SU-DHL-6 (cell line): ENCODE measurements around the gene WFIKKN1.

ENCODE experiments used
- H2AFZ ChIP-seq: fragments of 200-600 bp; sonication (generic); 2 replicates; pipeline ENCODE4 v1.6.1; 2014; ENCODE audit warnings: low read depth, mild to moderate bottlenecking, moderate library complexity, mixed read lengths, antibody characterized with exemption, low read length; ENCODE audit not compliant: severe bottlenecking
- H3F3A ChIP-seq: fragments of 200-600 bp; shearing (Covaris generic); 2 replicates; pipeline ENCODE4 v1.6.0; 2016; ENCODE audit warnings: antibody characterized with exemption, mild to moderate bottlenecking; ENCODE audit not compliant: insufficient read depth
- H3K27ac ChIP-seq: fragments of 200-600 bp; sonication (generic); 2 replicates; pipeline ENCODE4 v1.5.1; 2016; ENCODE audit warnings: low read depth, mild to moderate bottlenecking, low read length, moderate library complexity, mixed read lengths
- H3K27me3 ChIP-seq: fragments of 200-600 bp; sonication (generic), shearing (Covaris generic); 2 replicates; pipeline ENCODE4 v1.6.0; 2014; ENCODE audit warnings: mild to moderate bottlenecking, low read length
- H3K36me3 ChIP-seq: fragments of 200-600 bp; sonication (generic); 2 replicates; pipeline ENCODE4 v1.6.1; 2014; ENCODE audit warnings: mild to moderate bottlenecking, low read length, mixed read lengths
- H3K4me2 ChIP-seq: fragments of 300-600, 200-600 bp; shearing (Covaris generic), sonication (generic); 2 replicates; pipeline ENCODE4 v1.6.0; 2014; ENCODE audit warnings: low read length, low read depth, mild to moderate bottlenecking; ENCODE audit not compliant: poor library complexity, severe bottlenecking
- H3K4me3 ChIP-seq: fragments of 200-600 bp; sonication (generic); 2 replicates; pipeline ENCODE4 v1.5.1; 2014; ENCODE audit warnings: antibody characterized with exemption, low read length, mild to moderate bottlenecking, mixed read lengths; ENCODE audit not compliant: insufficient read depth, poor library complexity, severe bottlenecking
- H3K79me2 ChIP-seq: fragments of 200-600 bp; sonication (generic); 2 replicates; pipeline ENCODE4 v1.6.1; 2014; ENCODE audit warnings: mild to moderate bottlenecking, low read length, moderate library complexity; ENCODE audit not compliant: insufficient read depth
- H3K9ac ChIP-seq: fragments of 200-600 bp; sonication (generic); 2 replicates; pipeline ENCODE4 v1.7.0; 2014; ENCODE audit warnings: mild to moderate bottlenecking, low read length
- H3K9me2 ChIP-seq: fragments of 200-600 bp; sonication (generic); replicated peaks from 2 replicates; pipeline ENCODE4 v1.6.1; 2014; ENCODE audit warnings: low read length; ENCODE audit not compliant: insufficient read depth
- H3K9me3 ChIP-seq: fragments of 200-600 bp; sonication (generic); 2 replicates; pipeline ENCODE4 v1.6.1; 2014; ENCODE audit warnings: low read length, mixed read lengths; ENCODE audit not compliant: insufficient read depth
- H4K20me1 ChIP-seq: fragments of 200-600 bp; sonication (generic); 2 replicates; pipeline ENCODE4 v1.6.1; 2014; ENCODE audit warnings: low read depth, mild to moderate bottlenecking, antibody characterized with exemption, low read length, moderate library complexity, mixed read lengths
- EZH2phosphoT487 ChIP-seq: fragments of 200-600 bp; sonication (generic), shearing (Covaris generic); conservative IDR thresholded peaks from 2 replicates; pipeline ENCODE4 v1.6.1; 2018; ENCODE audit warnings: mild to moderate bottlenecking, antibody characterized with exemption, low read length, moderate library complexity, mixed read lengths
- TF ChIP-seq, protein P1 (sequence below): fragments of 200-600 bp; sonication (generic); IDR thresholded peaks from one replicate; pipeline ENCODE4 v1.5.1; 2017; ENCODE audit warnings: antibody characterized with exemption, mild to moderate bottlenecking, low read length, moderate library complexity; ENCODE audit not compliant: insufficient read depth, poor library complexity, severe bottlenecking

Gene WFIKKN1

DNA sequence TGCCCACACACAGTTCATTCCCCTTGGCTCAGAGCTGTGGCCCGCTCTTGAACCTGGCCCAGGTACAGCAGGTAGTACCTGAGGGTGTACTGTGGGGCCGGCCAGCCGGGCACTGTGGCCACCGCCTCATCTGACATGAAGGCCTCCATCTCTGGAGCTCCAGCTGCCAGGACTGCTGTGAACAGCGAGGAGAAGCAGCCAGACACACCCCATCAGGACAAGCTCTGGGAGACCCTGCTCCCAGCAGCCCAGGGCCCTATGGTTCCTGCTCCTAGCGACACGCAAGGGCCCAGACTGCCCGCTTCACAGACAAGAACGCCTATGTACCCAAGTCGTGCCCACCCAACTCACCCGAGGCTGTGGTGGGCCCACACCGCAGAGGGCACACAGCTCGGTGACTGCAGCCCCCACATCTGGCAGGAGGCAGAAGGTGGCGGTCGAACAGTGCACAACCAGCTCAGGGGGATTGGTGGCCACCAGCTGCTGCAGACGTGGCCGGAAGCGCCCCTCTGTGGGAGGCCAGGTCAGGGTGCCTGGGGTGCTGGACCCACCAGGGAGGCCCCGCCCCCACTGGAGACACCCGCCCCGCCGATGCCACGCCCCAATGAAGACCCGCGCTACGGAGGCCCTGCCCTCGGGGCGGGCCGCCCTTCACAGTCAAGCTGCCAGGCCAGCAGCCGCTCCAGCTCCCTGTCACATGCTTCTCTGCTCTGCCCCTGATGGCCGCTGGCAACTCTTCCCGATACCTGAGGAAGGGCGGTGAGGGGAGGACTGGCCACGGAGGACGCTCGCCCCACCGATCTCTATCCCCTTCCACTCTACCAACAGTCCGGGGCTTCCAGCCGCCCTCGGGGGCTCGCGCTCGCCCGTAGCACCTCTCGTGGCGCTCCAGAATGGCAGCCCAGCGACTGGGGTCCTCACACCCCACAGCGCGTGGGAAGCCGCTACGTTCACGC lies 48.4 kb downstream of the WFIKKN1 start:
- no peaks in the 10 kb centered on the region for H3K9me2 ChIP-seq
- peak overlapping the region; percentile 63 for H3K4me2 ChIP-seq
- H3K4me3 ChIP-seq, result peak overlapping the region; percentile 32
- H3K9ac ChIP-seq, result peak overlapping the region; percentile 49
- H3F3A ChIP-seq, result peaks cover 9% of the 10 kb centered on the region; the same call in 1 of the 2 replicates
- peak overlapping the region; percentile 69 for H3K27ac ChIP-seq
- peak overlapping the region; percentile 90 for H2AFZ ChIP-seq
- TF ChIP-seq EZH2phosphoT487, result no peak
- TF ChIP-seq, protein P1, sequence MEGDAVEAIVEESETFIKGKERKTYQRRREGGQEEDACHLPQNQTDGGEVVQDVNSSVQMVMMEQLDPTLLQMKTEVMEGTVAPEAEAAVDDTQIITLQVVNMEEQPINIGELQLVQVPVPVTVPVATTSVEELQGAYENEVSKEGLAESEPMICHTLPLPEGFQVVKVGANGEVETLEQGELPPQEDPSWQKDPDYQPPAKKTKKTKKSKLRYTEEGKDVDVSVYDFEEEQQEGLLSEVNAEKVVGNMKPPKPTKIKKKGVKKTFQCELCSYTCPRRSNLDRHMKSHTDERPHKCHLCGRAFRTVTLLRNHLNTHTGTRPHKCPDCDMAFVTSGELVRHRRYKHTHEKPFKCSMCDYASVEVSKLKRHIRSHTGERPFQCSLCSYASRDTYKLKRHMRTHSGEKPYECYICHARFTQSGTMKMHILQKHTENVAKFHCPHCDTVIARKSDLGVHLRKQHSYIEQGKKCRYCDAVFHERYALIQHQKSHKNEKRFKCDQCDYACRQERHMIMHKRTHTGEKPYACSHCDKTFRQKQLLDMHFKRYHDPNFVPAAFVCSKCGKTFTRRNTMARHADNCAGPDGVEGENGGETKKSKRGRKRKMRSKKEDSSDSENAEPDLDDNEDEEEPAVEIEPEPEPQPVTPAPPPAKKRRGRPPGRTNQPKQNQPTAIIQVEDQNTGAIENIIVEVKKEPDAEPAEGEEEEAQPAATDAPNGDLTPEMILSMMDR, result no peak
- H3K36me3 ChIP-seq, result no peaks in the 10 kb centered on the region
- H3K27me3 ChIP-seq, result no peaks in the 10 kb centered on the region
- H3K9me3 ChIP-seq, result no peaks in the 10 kb centered on the region
- peaks cover 23% of the 10 kb centered on the region; the same call in 1 of the 2 replicates for H3K79me2 ChIP-seq
- no peaks in the 10 kb centered on the region for H4K20me1 ChIP-seq

DNA sequence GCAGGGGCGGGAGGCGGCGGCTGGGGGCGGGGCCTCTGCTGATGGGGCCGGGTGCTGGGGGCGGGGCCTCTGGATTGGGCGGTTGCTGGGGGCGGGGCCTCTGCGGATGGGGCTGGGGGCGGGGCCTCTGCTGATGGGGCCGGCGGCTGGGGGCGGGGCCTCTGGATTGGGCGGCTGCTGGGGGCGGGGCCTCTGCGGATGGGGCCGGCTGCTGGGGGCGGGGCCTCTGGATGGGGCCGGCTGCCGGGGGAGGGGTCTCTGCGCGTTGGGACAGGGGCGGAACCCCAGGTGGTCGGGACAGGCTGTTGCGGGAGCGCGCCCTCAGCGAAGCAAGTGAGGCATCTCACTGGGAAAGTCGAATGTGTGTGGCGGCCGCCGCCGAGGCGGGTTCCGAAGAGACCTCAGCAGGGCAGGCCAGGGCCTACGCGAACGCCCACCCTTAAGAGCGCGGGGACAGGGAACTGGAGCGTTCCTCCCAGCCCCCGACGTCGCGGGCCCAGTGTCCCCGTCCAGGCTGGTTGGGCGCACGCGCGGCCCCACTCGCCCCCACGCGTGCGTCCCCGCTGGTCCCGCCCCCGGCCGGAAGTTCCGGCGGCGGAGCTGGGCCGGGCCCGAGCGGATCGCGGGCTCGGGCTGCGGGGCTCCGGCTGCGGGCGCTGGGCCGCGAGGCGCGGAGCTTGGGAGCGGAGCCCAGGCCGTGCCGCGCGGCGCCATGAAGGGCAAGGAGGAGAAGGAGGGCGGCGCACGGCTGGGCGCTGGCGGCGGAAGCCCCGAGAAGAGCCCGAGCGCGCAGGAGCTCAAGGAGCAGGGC lies 49.2 kb downstream of the WFIKKN1 start, which contains the start of gene STUB1:
STUB1 (plus strand) TSS at position 597 of the 811 bp plus-strand sequence; CDS start at position 713, 116 bp downstream.
- Histone ChIP-seq H3F3A (peaks cover 9% of the 10 kb centered on the region; the same call in 1 of the 2 replicates), H3K9me3 (no peaks in the 10 kb centered on the region), H3K4me2 (peak within 1 kb of the TSS; percentile 63), H4K20me1 (no peaks in the 10 kb centered on the region), H3K9me2 (no peaks in the 10 kb centered on the region), H3K4me3 (peak within 1 kb of the TSS; percentile 62), H3K36me3 (no peaks in the 10 kb centered on the region), H3K9ac (peak within 1 kb of the TSS; percentile 75), H3K79me2 (peaks cover 23% of the 10 kb centered on the region; the same call in 1 of the 2 replicates), H2AFZ (peak within 1 kb of the TSS; percentile 90), H3K27ac (peak within 1 kb of the TSS; percentile 69), H3K27me3 (no peaks in the 10 kb centered on the region)
- TF ChIP-seq, protein P1, result no peak
- no peak for TF ChIP-seq EZH2phosphoT487

DNA sequence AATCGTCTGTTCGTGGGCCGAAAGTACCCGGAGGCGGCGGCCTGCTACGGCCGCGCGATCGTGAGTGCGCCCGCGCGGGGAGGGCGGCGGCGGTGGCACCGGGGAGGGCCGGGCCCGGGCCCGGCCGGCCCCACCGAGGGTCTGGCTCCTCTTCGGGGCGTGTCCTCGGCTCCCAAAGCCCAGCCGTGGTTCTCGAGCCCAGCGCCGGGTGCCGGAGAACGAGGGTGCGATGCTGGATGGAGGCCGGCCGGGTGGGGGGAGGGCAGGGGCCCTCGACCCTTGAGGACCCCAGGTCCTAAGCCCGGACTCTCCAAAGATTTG lies 49.8 kb downstream of the WFIKKN1 start:
- H3F3A ChIP-seq, result peaks cover 9% of the 10 kb centered on the region; the same call in 1 of the 2 replicates
- H3K9me3 ChIP-seq, result no peaks in the 10 kb centered on the region
- H3K36me3 ChIP-seq, result no peaks in the 10 kb centered on the region
- H3K9ac ChIP-seq, result peak overlapping the region; percentile 75
- peak overlapping the region; percentile 57 for H3K4me2 ChIP-seq
- TF ChIP-seq, protein P1, result no peak
- TF ChIP-seq EZH2phosphoT487, result no peak
- no peaks in the 10 kb centered on the region for H3K27me3 ChIP-seq
- H2AFZ ChIP-seq, result no peak overlapping the region
- peaks cover 23% of the 10 kb centered on the region; the same call in 1 of the 2 replicates for H3K79me2 ChIP-seq
- no peaks in the 10 kb centered on the region for H3K9me2 ChIP-seq
- H3K4me3 ChIP-seq, result peak overlapping the region; percentile 62
- H4K20me1 ChIP-seq, result no peaks in the 10 kb centered on the region
- peak overlapping the region; percentile 51 for H3K27ac ChIP-seq
